DMS79 treated with DMSO at 0.1 percent for 48 hours (cell line): ENCODE data around the gene PHLPP1.

Experiments
- DNase-seq: peaks from one replicate; lab custom pipeline; 2025; lab: John Stamatoyannopoulos, UW

The PHLPP1 gene

GRCh38 chr18:62984656-62985315 is 269.4 kb downstream of the PHLPP1 start:
- no peak for DNase-seq

DNA sequence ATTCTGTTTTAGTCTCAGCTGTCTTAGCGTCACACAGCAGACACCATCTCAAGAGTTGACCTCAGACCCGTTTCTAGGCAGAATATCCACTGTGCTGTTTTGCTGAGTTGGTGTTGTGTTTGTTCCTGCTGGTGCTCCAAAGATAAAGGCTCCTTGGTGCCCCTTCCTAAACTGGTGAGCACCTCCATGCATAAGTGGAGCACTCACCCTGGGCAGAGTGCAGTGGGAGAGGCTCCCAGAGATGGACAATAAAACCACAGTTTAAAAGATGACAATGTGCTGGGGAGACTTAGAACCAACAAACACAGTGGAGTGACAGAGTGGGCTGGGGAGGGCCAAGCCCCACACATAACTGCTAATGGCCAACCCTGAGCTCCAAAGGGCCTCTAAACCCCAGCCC is 271.1 kb downstream of the PHLPP1 start:
- no peak for DNase-seq

GRCh38 chr18:62987055-62987830 is 271.9 kb downstream of the PHLPP1 start:
- no peak for DNase-seq

DNA sequence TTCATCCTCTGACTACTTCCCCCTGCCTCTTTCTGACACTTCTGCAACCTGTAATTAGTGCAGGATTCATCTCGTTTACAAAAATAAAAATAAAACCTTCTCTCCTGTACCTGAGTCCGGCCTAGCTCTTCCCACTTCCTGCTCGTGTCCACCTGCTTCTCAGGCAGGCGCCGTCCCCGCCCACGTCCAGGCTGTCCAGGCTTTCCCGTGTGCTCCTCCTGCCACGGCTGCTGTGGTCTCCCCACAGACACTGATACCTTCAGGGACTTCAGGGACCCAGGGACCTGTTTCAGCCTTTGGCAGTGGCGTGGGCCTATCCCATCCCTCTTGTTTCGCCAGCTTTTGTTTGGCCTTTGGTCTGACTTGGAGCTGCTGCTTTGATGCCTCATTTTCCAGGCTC is 272.5 kb downstream of the PHLPP1 start:
- DNase-seq: no peak

- no peak for DNase-seq
These were observed 273.1 kb downstream of the PHLPP1 start for GRCh38 chr18:62988471-62988870.

DNA sequence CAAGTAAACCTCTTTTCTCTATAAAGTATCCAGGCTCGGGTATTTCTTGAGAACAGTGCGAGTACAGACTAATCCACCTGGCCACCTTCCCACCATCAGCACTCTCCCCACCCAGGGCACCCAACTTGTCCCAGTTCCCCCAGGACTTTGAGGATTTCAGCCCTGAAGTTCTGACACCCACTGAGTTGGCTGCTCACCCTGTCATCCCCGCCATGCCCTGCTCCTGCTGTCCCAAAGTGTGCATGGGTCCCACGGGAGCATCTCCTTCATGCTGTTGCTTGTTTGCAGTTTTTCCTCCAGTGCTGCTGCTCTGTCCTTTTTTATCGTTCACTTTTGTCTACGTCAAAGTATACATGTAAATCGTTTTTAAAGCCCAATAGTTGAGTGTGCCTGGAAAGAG is 273.9 kb downstream of the PHLPP1 start:
- DNase-seq: no peak

GRCh38 chr18:62990653-62991052 is 275.3 kb downstream of the PHLPP1 start:
- no peak for DNase-seq

GRCh38 chr18:62991389-62991788 is 276.0 kb downstream of the PHLPP1 start:
- DNase-seq: no peak

DNA sequence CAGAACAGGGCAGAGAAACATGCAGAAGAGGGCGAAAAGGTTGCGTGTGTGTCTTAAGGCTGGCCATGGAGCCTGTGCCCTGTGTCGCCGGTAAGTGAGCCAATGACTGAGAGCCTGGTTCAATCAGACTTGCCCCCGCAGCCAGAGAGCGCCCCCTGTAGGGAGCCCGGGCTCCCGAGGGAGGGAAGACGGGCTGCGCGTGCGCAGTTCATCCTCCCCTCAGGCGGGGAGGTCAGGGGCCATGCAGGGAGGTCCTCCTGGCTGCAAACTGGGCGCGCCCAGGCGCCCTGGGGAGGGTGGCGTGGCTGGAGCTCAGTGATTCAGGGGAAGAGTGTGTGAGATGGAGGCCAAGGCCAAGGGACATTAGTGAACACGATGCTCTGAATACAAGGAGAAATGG is 276.6 kb downstream of the PHLPP1 start:
- no peak for DNase-seq

GRCh38 chr18:62992877-62993365 is 277.6 kb downstream of the PHLPP1 start:
- DNase-seq: no peak

DNA sequence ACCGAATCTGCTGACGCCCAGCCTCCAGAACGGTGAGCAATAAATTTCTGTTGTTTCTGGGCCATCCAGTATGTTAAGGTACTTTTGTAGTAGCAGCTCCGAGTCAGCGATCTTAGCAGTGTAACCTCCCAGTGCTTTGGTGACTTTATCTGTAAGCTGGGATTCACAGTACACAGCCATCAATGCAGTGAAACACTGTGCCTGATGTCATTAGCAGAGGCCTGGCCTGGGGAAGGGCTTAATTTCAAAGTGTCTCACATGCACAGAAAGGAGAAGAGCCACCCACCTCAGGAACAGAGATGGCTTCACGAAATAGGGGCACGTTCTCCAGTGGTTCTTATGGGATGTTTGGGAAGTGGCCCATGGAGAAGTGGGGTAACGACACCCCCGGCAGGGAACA is 281.2 kb downstream of the PHLPP1 start:
- DNase-seq: no peak

GRCh38 chr18:62997076-62997475 is 281.7 kb downstream of the PHLPP1 start:
- no peak for DNase-seq

DNA sequence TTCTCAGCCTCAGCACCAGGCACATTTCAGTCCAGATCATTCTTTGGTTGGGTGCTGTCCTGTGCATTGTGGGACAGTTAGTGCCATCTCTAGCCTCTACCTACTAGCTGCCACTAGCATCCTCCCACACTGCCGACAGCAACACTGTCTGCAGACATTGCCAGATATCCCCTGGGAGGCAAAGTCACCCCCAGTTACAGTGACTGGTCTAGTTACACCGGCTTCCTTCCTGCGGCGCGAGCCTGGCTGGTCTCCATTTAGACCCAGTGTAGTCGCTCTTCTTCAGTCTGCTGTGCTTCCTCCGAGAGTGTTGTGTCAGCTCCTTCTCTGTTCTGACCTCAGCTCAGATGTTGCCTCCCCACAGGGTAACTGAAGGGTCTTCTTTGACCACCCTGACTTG is 283.1 kb downstream of the PHLPP1 start:
- no peak for DNase-seq

DNA sequence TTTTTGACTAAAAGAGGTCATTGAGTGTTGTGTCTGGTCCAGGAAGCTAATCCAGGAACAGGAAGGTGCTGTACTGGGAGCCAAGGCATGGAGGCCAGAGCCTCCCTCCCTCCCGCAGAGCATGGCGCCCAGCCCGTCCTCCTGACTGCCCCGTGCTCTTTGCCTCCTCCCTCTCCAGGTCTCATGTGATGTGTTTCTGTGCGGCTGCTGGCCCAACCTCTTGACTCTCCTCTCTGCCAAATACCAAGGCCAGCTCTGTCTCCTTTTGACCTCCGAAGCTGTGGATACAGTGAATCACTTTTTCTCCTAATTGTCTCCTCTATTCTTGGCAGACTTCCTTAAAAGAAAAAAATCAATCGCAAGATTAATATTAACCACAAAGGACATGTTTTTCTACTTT is 284.1 kb downstream of the PHLPP1 start:
- DNase-seq: no peak

GRCh38 chr18:62999921-63000320 is 284.6 kb downstream of the PHLPP1 start:
- DNase-seq: no peak

DNA sequence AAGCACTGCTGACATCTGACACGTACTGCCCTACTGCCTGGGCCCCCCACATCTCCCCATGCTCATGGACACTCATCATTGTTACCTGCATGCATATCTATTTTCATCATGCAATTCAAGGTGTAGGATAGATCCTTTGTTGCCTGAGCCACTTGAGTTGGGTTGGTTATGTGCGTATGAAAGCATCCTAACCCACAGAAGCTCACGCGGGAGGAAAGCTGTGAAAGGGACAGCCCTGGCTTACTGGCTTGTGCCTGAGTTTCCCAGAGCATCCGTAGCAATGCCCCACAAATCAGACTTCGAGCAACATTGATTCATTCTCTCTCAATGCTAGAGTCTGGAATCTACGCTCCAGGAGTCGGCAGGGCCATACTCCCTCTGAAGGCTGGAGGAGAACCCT is 285.5 kb downstream of the PHLPP1 start:
- DNase-seq: no peak

- no peak for DNase-seq
These were observed 286.5 kb downstream of the PHLPP1 start for GRCh38 chr18:63001861-63002260.

GRCh38 chr18:63002305-63002704 is 287.0 kb downstream of the PHLPP1 start:
- no peak for DNase-seq

GRCh38 chr18:63002803-63003445 is 287.6 kb downstream of the PHLPP1 start:
- no peak for DNase-seq

- DNase-seq: no peak
These were observed 288.6 kb downstream of the PHLPP1 start for GRCh38 chr18:63003899-63004298.

DNA sequence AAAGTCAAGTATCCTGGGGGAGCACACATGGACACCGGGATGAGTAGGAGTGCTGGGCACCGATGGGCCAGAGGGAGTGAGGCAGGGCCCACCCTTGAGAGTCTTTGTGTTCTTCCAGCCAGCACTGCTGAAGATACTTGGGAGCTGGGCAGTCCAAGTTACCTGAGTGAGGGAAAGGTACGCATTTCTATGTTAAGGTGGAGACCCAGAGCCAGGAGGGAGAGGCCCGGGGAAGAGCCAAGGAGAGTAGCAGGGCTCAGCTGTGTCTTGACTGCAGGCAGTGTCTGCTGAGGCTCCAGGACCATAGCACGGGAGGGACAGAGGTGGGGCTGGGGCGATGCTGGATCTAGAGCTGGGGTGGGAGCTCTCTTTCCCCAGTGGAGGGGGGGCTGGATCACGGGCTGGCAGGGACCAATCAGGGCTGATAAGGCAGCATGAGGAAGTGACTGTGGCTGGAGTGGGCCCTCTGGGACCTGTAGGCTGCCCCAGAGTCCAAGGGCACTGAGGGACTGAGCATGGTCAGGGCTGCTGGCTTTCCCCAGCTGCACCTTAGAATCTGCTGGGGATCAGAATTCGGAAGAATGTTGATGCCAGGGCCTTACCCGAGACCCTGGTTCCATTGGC is 289.2 kb downstream of the PHLPP1 start:
- DNase-seq: no peak

GRCh38 chr18:63005306-63005705 is 290.0 kb downstream of the PHLPP1 start:
- no peak for DNase-seq

DNA sequence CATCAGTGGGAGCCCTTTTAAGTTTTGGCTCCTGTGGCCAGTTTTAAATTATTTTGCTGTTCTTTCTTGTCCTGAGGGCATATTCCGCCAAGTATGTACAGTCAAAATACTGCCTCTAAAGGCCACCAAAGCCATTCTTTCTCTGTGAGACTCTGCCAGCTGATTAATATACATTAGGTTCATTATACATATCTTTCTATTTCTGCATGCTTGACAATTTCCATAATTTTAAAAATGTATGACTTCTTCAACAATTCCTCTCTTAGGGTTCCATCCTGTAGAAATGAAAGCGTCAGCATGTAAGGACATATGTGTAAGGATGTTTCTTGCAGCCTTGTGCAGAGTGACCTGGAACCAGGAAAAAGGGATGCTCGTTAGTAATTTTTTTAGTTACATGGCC is 291.9 kb downstream of the PHLPP1 start:
- DNase-seq: no peak
